ENCODE data around the gene PUM2.
A peak's percentile ranks its signal among the peaks of the same experiment; 100 is the strongest.

The PUM2 gene

GRCh38 chr2:20231598-20232026, 119.0 kb downstream of the PUM2 start:
- DNase-seq (ENCODE audit: low read depth): no peak

- no peak for DNase-seq (ENCODE audit: low read depth)
Measured at GRCh38 chr2:20231159-20231558, 119.5 kb downstream of the PUM2 start.

- no peak for DNase-seq (ENCODE audit: low read depth)
Measured at GRCh38 chr2:20230114-20230425, 120.6 kb downstream of the PUM2 start.

GRCh38 chr2:20229322-20230113, 121.1 kb downstream of the PUM2 start:
- no peak for DNase-seq (ENCODE audit: low read depth)

GRCh38 chr2:20227894-20228505, 122.6 kb downstream of the PUM2 start:
- DNase-seq (ENCODE audit: low read depth): no peak

GRCh38 chr2:20226152-20226545, 124.5 kb downstream of the PUM2 start:
- no peak for DNase-seq (ENCODE audit: low read depth)

- peak; percentile 27 for DNase-seq (ENCODE audit: low read depth)
Measured at GRCh38 chr2:20225294-20226151, 125.1 kb downstream of the PUM2 start.

- peak; percentile 24 for DNase-seq (ENCODE audit: low read depth)
Measured at GRCh38 chr2:20224716-20225293, 125.8 kb downstream of the PUM2 start, which contains the start of gene SDC1. SDC1 (minus strand) TSS chr2:20225130; CDS start chr2:20224867, 263 bp downstream.

GRCh38 chr2:20224164-20224715, 126.4 kb downstream of the PUM2 start:
- no peak for DNase-seq (ENCODE audit: low read depth)

GRCh38 chr2:20223407-20224163, 127.1 kb downstream of the PUM2 start:
- peak; percentile 47 for DNase-seq (ENCODE audit: low read depth)

- no peak for DNase-seq (ENCODE audit: low read depth)
Measured at GRCh38 chr2:20222769-20223406, 127.8 kb downstream of the PUM2 start.

- no peak for DNase-seq (ENCODE audit: low read depth)
Measured at GRCh38 chr2:20222014-20222768, 128.5 kb downstream of the PUM2 start.

- peak; percentile 69 for DNase-seq (ENCODE audit: low read depth)
Measured at GRCh38 chr2:20221555-20221973, 129.1 kb downstream of the PUM2 start.

GRCh38 chr2:20220806-20221554, 129.7 kb downstream of the PUM2 start:
- no peak for DNase-seq (ENCODE audit: low read depth)

- no peak for DNase-seq (ENCODE audit: low read depth)
Measured at GRCh38 chr2:20219763-20220380, 130.8 kb downstream of the PUM2 start.

- DNase-seq (ENCODE audit: low read depth): no peak
Measured at GRCh38 chr2:20218331-20219320, 132.0 kb downstream of the PUM2 start.

All from HS-27A (cell line).